HT1080 (cell line): ENCODE results near the gene OR51D1. TPM values are rescaled to one million over a fixed set of nuclear protein-coding genes. Genes with fewer than 3 reads are reported as not detected.

Experiments
- DNase-seq: peaks from one replicate; pipeline ENCODE4 v3.0.0-alpha.2; 2015; ENCODE audit warnings: low read depth
- polyA plus RNA-seq, 2 experiments: library from polyadenylated mRNA; depleted of rRNA; stranded (reverse); fragments of >200 nt; gene quantifications; 2 replicates each; pipeline ENCODE4 v1.2.3, GENCODE V29; 2015
- total RNA-seq: library from RNA; depleted of rRNA; stranded (reverse); fragments of >200 nt; shearing (Covaris generic); gene quantifications from 2 replicates; pipeline ENCODE4 v1.2.3, GENCODE V29; 2014; rRNA removed

OR51D1 gene, protein sequence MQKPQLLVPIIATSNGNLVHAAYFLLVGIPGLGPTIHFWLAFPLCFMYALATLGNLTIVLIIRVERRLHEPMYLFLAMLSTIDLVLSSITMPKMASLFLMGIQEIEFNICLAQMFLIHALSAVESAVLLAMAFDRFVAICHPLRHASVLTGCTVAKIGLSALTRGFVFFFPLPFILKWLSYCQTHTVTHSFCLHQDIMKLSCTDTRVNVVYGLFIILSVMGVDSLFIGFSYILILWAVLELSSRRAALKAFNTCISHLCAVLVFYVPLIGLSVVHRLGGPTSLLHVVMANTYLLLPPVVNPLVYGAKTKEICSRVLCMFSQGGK
- not detected in 2 replicates for total RNA-seq
- not detected in 2 replicates for polyA plus RNA-seq (2015; cell fraction: cytosol; rRNA removed)
- not detected in 2 replicates for polyA plus RNA-seq (2015; cell fraction: nucleus; rRNA removed)

DNA sequence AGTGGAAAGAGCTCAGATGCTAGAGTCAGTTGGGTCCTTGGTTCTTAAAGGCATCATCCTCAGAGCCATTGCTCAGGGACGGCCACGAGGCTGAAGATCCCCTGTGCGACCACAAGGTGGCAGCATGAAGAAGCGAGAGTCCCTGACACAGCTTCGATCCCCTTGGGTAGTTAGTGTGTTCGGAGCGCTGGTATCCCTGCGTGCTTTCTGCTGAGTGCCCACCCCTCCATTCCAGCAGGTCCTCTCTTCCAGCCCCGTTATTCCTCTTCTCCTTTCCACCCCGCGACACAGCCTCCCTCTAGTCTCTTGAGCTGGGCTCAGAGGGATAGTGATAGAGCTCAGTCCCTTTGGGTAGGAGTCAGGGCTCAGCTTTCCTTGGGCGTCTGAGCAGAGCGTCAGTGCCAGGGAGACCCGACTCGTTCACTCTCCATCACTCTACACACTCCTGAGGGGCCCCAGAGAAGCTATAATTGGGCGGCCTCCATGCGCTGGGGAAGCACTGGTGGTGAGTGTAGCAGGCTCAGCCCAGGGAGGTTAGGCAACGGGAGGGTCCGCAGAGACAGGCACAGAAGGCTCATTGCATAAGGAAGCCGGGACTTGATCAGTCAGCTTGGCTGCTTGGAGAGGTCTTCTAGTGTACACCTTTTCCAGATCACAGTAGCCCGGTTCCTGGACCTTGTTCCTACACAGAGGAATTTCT lies at the start of gene OR51D1:
Gene OR51D1 (plus strand): TSS at position 516 of the 700 bp plus-strand sequence. CDS start 2,314 bp downstream, outside the sequence.
- DNase-seq = peak; percentile 60

DNA sequence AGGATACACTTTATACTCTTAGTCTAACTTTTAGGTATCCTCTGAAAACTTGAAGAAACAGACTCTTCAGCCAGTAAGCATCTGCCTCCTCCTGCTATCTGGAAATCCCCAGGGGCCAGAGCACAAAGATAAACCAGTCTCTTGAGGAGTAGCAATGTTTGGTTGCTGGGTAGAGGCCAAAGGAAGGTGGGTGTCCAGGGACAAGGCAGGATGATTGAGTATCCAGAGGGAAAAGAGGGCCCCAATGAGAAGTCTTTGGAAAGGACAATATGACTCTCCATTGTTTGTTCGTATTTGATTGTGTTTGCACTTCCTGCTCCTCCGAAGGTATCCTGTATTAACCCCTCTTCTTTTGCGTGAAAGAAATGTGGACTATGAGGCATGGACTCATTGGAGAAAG lies 48.3 kb upstream of the OR51D1 start:
- no peak for DNase-seq

DNA sequence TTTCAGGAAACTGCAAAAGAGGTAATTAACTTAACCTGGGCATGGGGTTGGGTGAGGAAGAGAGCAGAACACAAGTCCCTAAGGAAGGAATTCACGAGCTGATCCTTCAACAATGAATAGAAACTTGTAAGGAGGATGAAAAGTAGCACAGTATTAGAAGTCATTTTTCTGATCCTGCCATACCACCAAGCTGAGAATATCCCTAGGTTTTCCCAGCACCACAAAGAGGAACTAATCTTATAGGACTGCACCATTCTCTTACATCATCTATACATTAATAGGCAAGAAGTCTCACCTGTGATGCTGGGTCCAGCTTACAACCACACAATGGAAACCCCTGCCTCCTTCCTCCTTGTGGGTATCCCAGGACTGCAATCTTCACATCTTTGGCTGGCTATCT lies 43.5 kb upstream of the OR51D1 start, which contains the start of gene OR52I1:
Gene OR52I1 (plus strand): TSS at position 301 of the 400 bp plus-strand sequence. CDS start 0 bp downstream, at position 301.
- DNase-seq = no peak

DNA sequence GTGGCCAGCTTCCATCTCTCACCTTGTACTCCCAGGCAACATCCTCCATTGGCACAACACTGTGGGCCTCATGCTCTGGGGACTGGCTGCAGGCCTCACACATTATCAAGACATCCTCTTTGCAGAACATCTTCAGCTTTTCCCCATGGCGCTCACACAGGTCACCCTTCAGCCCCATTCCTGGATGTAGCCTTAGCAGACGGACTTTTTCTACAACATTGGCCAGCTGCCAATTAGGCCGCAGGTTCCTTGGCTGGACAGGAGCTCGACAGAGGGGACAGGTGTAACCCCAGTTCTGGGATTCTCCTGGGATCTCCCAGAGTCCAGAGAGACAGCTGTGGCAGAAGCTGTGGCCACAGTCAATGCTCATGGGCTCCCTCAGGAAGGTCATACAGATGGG lies 32.2 kb upstream of the OR51D1 start:
- no peak for DNase-seq

DNA sequence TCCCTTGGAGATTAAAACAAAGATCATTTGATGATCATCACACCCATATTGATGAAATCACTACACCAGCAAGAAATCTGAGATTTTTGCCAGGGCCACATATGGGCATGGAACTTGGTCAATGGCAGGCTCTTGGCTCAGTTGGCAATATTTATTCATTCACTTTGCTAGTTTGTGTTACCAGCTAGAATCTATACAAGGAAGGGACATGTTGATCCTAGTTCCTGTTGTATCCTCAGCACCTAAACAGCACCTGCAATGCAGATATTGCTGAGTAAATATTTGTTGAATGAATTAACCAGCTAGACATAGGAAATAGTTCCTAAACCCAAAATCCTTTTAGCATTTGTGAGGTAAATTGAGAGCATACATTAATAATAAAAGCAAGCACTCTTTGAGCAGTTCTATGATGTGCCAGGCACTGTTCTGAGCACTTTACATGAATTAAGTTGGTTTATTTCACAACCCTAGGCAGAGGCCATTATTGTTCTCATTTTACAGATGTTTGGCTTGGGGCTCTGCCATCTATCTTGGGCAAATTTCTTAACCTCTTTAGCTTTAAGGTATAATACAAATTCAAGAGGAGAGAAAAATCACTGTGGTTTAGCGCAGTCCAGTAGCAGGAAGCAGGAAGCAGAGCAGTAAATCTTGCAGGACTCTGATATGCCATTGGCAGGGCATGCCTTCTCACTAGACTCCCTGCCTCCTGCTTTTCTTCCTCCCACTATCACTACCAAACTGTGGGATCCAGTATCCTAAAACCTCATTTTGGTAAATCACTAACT lies 30.9 kb upstream of the OR51D1 start:
- DNase-seq = no peak

DNA sequence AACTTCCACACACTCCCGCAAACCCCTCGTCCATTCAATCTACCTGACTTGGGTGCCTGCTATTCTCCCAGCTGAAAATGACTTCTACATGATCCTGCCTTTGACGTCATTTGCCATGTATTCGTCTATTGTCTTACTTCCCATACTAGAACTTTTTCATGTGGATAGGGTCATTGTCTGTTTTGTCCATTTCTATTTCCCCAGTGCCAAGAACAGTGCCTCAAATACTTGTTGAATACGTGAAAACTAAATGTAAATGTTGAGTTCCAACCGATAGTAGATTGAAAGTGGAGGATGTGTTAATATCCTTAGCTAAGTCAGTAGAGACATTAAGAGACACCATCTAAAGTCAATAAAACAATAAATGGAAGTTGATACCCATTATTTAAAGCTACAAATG lies 30.2 kb upstream of the OR51D1 start:
- DNase-seq = no peak

DNA sequence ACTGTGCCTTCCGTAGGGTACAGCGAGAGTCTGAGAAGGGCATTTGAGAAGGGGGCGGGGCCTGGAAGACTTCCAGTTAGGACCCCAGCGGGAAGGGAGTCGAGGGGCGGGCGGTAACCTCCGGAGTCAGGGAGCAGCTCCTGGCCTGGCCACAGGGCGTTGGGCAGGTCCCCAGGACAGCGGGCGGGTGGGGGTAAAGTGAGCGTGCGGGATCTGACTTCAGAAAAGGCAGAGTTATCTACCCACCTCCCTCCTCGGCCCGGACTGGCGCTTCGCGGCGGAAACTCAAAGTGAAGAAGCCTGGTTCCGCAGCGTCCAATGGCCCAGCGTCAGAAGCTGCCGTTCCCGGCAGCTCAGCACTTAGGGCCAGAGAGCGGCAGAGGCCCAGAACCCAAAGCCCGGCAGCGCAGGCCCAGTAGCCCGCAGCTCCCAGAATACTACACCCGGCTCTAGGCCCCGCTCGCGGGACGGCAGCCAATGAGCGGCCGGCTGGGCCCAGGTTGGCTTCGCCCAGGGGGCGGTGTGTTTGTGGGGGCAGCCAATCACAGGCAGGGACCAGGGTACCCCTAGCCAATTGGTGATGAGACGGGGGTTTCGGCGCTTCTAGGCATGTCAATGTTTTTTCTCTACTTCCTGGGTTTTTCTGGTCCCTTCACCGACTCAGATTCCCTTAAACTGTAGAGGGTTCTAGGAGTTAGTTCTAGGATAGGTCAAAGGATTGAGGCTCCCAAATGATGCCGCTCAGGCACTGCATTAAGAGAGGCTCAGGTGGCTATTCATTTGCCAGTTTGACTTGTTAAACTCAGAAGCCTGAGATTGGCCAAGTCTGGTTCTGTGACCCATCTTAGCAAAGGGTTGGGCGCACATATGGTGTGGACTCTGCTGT lies 29.3 kb upstream of the OR51D1 start, which contains the start of gene TRIM68:
Gene TRIM68 (minus strand): TSS at position 451 of the 886 bp plus-strand sequence. CDS start 2,727 bp downstream, outside the sequence.
- DNase-seq = peak; percentile 97

DNA sequence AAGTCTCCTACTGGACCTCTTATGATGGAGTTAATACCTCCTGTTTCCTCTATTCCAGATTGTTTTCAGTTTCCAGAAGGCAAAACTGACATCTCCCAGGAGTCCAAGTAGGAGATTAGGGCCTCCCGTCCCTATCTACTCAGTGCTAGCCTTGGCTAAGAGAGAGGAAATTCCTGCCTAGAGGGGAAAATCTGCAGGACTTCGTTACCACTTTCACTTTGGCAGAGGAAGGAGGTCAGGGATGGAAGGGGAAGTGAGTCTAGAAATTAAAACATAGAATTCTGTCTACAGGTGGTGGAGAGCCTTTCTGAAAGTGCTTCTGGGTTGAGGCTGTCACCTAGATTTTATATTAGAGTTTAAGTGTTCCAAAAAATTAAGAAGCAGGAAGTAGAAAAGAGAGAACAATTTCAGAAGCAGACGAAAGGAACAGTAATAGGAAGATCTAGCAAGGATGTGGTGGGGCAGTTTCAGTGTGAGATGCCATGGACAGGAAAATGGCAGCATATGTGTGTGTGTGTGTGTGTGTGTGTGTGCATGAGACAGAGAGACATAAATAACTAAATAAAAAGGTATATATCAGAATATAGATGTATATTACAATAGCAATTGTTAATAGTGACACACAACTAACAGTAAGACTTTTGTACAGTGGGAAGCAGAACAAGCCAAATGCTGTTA lies 26.9 kb upstream of the OR51D1 start:
- DNase-seq = no peak

DNA sequence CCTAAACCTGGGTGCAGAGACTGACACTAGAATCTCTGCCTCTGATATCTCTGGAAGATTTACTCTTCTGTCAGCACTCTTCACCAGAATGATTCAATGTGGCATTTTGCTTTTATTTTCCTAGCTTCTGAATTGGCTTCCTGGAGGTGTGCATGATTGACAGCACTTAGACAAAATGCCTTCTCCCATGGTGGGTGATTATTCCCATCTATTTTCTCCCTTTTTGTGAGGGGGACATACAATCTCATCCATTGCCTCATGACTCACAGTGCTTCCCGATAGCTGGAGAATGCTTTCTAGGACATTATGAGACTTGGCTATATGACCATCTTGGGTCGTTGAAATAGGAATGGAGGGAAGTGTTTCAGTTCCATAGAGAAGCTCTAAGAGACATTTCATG lies 25.3 kb upstream of the OR51D1 start:
- no peak for DNase-seq

DNA sequence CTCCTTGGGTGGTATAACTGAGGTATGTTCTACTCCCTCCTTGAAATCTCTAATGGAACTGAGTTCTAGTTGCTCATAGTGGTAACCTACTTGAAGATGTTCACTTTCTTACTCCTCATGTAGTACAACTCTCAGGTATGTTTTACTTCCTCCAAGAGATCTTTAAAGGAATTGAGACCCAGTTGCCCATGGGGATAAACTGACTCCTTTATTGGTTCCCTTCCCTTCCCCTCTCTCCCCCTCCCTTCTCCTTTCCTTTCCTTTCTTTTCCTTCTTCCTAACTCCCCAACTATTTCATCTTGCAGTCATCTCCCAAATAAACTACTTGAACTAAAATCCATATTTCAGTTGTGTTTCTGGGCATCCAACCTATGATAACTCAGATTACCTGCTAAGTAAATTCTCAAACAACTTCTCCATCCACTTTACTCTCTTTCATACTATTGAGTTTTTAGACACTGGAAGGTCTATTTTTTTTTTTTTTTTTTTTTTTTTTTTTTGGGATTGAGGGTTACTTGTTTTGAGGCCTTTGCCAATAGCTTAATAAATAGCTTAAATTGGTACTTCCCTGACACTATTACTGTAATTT lies 21.3 kb upstream of the OR51D1 start:
- no peak for DNase-seq

DNA sequence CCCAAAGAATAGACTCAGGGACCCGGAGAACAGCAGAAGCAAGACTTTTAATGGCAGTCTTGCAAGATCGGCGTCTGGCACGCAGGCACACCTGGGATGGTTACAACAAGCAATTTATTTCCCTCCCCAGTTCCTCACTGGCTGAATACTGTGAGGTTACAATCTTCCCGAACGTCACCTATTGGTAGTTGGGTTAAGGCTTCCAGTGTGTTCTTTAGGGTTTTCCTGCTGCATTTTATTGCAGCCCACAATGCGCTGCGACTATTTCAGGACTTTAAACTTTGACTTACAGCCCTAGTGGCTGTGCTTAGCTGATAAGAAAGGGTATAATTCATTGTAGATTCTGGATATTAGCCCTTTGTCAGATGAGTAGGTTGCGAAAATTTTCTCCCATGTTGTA lies 17.8 kb upstream of the OR51D1 start:
- DNase-seq = no peak

DNA sequence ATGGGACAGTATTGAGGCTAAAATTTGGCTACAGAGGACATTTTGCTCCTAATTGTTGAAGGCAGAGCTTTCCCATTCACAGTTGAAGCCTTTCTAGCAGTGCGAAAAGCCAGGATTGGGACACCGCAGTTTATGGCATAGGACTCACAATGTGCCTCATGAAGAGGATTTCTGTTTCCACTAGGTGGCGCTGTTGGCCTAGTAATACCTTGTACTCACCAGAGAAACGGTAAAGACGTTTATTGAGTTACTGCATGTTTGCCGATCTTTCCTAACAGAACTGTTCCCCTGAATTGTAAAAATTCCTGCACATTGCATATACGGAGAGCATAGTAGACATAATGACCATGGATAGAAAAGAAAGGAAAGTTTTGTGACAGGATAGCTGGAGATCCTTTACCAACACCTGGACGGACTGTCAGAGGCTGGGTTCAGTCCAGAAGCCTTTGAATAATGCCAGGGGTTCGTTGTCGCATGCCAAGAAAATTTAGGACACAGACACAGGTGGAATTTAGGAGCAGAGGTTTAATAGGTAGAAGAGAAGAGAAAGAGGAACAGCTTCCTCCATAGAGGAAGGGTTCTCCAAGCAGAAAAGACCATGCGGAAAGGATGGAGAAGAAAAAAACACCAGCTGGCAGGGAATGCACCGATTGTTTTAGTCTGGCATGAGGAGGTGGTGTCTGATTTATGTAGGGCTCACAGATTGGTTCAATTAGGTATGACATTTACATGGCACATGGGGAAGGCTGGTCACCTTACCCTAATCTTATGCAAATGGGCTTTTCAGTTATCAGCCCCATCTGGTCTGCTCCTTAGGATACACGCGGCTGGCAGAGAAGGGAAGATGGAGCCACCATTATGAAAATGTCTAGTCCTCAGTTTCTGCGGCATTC lies 10.8 kb upstream of the OR51D1 start:
- peak; percentile 46 for DNase-seq

DNA sequence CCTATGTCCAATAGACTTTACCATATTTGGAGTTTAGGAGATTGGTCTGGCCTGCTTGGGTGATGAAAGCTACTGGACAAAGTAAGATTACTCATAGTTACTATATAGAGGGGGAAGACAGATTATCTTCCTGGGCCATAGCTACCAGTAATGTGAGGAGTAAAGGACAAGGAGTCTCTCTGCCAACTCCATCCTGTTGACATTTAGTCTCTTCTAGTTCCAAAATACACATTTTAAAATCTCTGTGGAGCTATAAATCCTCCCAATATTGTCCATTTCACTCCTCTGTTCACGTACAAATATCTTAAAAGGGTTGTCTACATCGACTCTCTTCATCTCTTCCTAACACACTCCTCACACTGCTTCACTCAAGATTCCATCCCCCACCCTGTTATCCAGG lies 1.1 kb upstream of the OR51D1 start:
- DNase-seq = no peak

DNA sequence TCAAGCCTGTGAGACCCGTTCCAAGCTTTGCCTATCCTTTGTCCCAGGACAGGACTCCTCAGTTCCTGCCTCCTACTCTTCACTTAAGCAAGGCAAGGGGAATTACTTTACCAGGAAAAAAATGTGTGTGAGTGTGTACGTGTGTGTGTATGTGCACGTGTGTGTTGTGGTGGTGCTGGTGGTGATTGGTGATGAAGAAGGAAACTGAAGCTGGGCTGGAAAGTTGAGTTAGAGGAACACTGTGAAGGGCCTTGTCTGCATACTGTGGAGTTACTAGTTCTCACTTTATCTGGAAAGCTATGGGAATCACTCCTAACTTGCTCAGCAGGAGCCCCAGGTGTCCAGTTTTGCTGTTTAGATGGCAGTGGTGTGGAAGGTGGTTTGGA lies 378 bp downstream of the OR51D1 start:
- no peak for DNase-seq

DNA sequence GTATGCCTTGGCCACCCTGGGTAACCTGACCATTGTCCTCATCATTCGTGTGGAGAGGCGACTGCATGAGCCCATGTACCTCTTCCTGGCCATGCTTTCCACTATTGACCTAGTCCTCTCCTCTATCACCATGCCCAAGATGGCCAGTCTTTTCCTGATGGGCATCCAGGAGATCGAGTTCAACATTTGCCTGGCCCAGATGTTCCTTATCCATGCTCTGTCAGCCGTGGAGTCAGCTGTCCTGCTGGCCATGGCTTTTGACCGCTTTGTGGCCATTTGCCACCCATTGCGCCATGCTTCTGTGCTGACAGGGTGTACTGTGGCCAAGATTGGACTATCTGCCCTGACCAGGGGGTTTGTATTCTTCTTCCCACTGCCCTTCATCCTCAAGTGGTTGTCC lies 2.7 kb downstream of the OR51D1 start:
- no peak for DNase-seq

DNA sequence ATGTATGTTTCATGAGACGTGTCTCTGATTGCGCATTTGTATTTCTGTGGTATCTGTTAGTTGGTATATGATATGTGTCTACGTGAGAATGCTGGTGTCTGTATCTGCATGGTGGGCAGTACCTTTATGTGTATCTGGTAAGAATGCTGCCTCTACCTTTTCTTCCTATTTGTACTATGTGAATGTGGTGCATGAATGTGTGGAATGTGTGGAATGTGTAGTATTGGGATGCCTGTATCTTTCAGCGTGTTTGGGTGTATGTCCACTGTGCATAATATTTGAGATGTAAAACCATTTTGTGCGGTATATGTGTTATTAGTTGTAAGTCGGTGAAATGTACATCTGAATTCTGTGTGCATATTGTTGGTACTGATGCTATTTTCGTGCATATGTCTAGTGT lies 4.2 kb downstream of the OR51D1 start:
- DNase-seq = no peak

DNA sequence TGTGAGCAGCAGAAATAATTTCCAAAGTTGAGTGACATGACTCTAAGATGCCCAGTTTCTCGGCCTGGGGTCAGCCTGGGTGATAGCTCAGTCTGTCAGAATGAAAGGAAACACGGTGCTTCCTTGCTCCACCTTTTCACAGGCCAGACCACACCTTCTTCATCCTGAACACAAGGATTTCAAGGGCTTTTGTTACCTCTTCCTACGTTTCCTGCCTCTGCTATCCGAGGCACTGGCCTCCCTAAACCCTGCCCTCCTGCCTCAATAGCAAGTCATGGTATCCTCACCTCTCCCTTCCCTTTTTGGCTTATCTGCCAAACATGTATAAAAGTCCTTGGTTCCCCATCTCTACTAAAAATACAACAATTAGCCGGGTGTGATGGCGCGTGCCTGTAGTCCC lies 4.8 kb downstream of the OR51D1 start:
- no peak for DNase-seq

DNA sequence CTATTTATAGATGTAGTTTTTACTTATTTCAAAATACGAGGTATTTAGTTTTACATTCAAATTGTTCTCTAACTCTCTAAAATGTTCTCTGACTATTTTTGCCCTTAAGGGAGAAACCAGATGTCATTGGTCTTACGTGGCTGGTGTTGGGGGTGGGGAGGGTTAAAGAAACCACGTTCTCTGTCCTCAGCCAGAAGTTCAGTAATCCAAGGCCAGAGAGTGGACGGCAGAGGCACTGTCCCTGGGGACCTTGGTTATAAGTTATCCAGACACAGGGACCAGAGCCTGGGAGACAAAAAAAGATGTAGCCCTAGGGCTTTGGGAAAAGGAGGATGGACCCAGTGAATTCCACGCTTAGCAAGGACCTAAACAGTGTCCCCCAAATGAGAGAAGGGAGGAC lies 5.8 kb downstream of the OR51D1 start:
- no peak for DNase-seq

DNA sequence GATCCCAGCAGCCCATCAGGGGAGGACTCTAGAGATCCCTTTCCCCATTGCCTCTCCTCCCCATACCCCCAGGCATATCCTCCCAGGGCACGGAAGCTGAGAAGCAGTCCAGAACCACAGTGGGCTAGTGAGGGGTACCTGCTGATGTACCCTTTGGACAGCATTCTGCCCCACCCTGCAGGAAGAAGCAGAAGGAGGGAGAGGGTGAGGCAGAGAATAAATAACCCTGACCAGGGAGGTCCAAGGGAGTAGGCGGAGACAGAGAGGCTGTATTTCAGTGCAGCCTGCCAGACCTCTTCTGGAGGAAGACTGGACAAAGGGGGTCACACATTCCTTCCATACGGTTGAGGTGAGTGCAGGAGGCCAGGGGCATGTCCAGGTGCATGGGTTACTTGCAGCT lies 6.4 kb downstream of the OR51D1 start, which contains the start of gene OR51E1:
Gene OR51E1 (plus strand): TSS at position 301 of the 400 bp plus-strand sequence. CDS start 8,545 bp downstream, outside the sequence.
- no peak for DNase-seq
